HepG2 (cell line): ENCODE measurements around the gene HS3ST5. TPM values are rescaled to one million over a fixed set of nuclear protein-coding genes. Genes with fewer than 3 reads are reported as not detected.

Source experiments
- ATAC-seq: fragments of 200-7000 bp; cut with Tn5 transposase; 3 replicates; pipeline ENCODE4 v1.9.1; 2020; ENCODE audit warnings: mild to moderate bottlenecking, moderate library complexity
- BruUV-seq: library from RNA; stranded (reverse); fragments of 400-500 nt; replicated peaks from 2 replicates; lab custom pipeline; 2021; lab: Mats Ljungman, UMichigan
- CTCF ChIA-PET: fragments of 300-600 bp; formaldehyde crosslinking; extraction: SDS; loops from one replicate; lab custom pipeline; 2021; ENCODE audit warnings: low total read pairs, inconsistent platforms, low intra/inter-chr PET ratio; lab: Yijun Ruan, JAX
- POLR2A ChIA-PET: fragments of 350-600 bp; sonication (Branson Sonifier 250); formaldehyde crosslinking; loops from one replicate; lab custom pipeline; 2020; ENCODE audit warnings: antibody characterized with exemption, inconsistent platforms; lab: Yijun Ruan, JAX
- DNase-seq: peaks from one replicate; pipeline ENCODE4 v3.0.0-alpha.2; 2015; ENCODE audit warnings: low spot score
- FAIRE-seq: peaks from 3 replicates; lab custom pipeline; 2011; peaks lifted over from hg19 to GRCh38; lab: Jason Lieb, UNC
- H2AFZ ChIP-seq: one replicate; pipeline ENCODE4 v1.6.1; 2011; ENCODE audit warnings: low read length, inconsistent platforms
- H3K27ac ChIP-seq: fragments of 300-600 bp; 3 replicates; pipeline ENCODE4 v1.8.0; 2011; ENCODE audit warnings: mixed run types, mild to moderate bottlenecking, mixed read lengths, low read length, inconsistent platforms; ENCODE audit not compliant: insufficient read depth; ENCODE audit errors: extremely low read length
- H3K27me3 ChIP-seq, 2 experiments: fragments of 200-600 bp in 1 of 2; 2 replicates in 1 of 2; 3 replicates in 1 of 2; pipeline versions ENCODE4 v1.6.0 to v1.8.0; 2011; ENCODE audit warnings: low read length in 2 of 2, mild to moderate bottlenecking in 2 of 2, moderate library complexity in 2 of 2, inconsistent platforms in 1 of 2; ENCODE audit not compliant: insufficient read depth in 2 of 2, control insufficient read depth in 1 of 2
- H3K36me3 ChIP-seq, 2 experiments: fragments of 200-600 bp in 1 of 2; replicated peaks in 1 of 2; 2 replicates in 1 of 2; 3 replicates in 1 of 2; pipeline versions ENCODE4 v1.5.1 to v1.8.0; 2011; ENCODE audit warnings: low read length in 2 of 2, inconsistent platforms in 1 of 2; ENCODE audit not compliant: insufficient read depth in 2 of 2, control insufficient read depth in 1 of 2
- H3K4me1 ChIP-seq: 2 replicates; pipeline ENCODE4 v1.5.1; 2012; ENCODE audit warnings: low read length, inconsistent platforms; ENCODE audit not compliant: insufficient read depth
- H3K4me2 ChIP-seq: 2 replicates; pipeline ENCODE4 v1.6.0; 2011; ENCODE audit warnings: low read depth, low read length, inconsistent platforms
- H3K4me3 ChIP-seq, 3 experiments: fragments of 200-600 bp in 1 of 3; sonication (generic), shearing (Covaris generic) in 1 of 3; replicated peaks in 1 of 3; 2 replicates each; pipeline ENCODE4 v1.5.1; 2011 to 2016; ENCODE audit warnings: low read length in 3 of 3, inconsistent platforms in 2 of 3, low read depth in 2 of 3, mild to moderate bottlenecking in 2 of 3, control low read depth in 1 of 3, mixed read lengths in 1 of 3; ENCODE audit not compliant: insufficient read depth in 1 of 3
- H3K79me2 ChIP-seq: one replicate; pipeline ENCODE4 v1.6.1; 2011; ENCODE audit warnings: low read length, inconsistent platforms; ENCODE audit not compliant: insufficient read depth
- H3K9ac ChIP-seq: 2 replicates; pipeline ENCODE4 v1.6.0; 2011; ENCODE audit warnings: mild to moderate bottlenecking, low read depth, low read length, inconsistent platforms; ENCODE audit not compliant: insufficient read depth
- H3K9me3 ChIP-seq: 2 replicates; pipeline ENCODE4 v1.5.1; 2012; ENCODE audit warnings: mild to moderate bottlenecking, low read length
- H4K20me1 ChIP-seq: 2 replicates; pipeline ENCODE4 v1.6.0; 2011; ENCODE audit warnings: inconsistent platforms, mild to moderate bottlenecking, low read length, moderate library complexity; ENCODE audit not compliant: insufficient read depth
- ATF4 ChIP-seq, 2 experiments: fragments of 450-650 bp in 1 of 2; sonication (generic) in 1 of 2; formaldehyde crosslinking; IDR thresholded peaks; 2 replicates each; pipeline versions ENCODE4 v1.5.0 to v1.8.0; 2020 to 2022; ENCODE audit warnings: mild to moderate bottlenecking in 1 of 2, missing genetic modification reagents in 1 of 2
- EHMT2 ChIP-seq: fragments of 200-600 bp; sonication (generic); IDR thresholded peaks from 2 replicates; pipeline ENCODE4 v1.7.0; 2017; ENCODE audit warnings: antibody characterized with exemption, low read depth, low read length, borderline replicate concordance
- FOXP4 ChIP-seq: sonication (generic); formaldehyde crosslinking; IDR thresholded peaks from 2 replicates; pipeline ENCODE4 v1.4.0; 2020; ENCODE audit warnings: missing genetic modification reagents
- IRF2 ChIP-seq: IDR thresholded peaks from 2 replicates; pipeline ENCODE4 v1.6.1; 2018; ENCODE audit warnings: missing genetic modification reagents, missing compliant biosample characterization
- JARID2 ChIP-seq: sonication (generic); formaldehyde crosslinking; IDR thresholded peaks from 2 replicates; pipeline ENCODE4 v1.8.1; 2023; ENCODE audit warnings: missing genetic modification reagents, inconsistent platforms; ENCODE audit not compliant: insufficient replicate concordance
- MBD4 ChIP-seq: IDR thresholded peaks from 2 replicates; pipeline ENCODE4 v1.6.1; 2012; ENCODE audit warnings: low read length, inconsistent platforms, borderline replicate concordance
- MYNN ChIP-seq: sonication (generic); formaldehyde crosslinking; IDR thresholded peaks from 2 replicates; pipeline ENCODE4 v1.4.0; 2020; ENCODE audit warnings: mild to moderate bottlenecking, low read depth, missing genetic modification reagents
- RAD21 ChIP-seq: fragments of 450-650 bp; formaldehyde crosslinking; IDR thresholded peaks from 2 replicates; pipeline ENCODE4 v1.5.0; 2020; ENCODE audit warnings: mild to moderate bottlenecking
- RAD51 ChIP-seq: fragments of 450-650 bp; IDR thresholded peaks from 2 replicates; pipeline ENCODE4 v1.6.1; 2016; ENCODE audit warnings: borderline replicate concordance
- SALL2 ChIP-seq: sonication (generic); formaldehyde crosslinking; IDR thresholded peaks from 2 replicates; pipeline ENCODE4 v1.8.1; 2023; ENCODE audit warnings: mild to moderate bottlenecking, missing genetic modification reagents, inconsistent platforms
- SAP130 ChIP-seq: IDR thresholded peaks from 2 replicates; pipeline ENCODE4 v1.6.1; 2016; ENCODE audit warnings: low read depth
- ZFP90 ChIP-seq: sonication (generic); formaldehyde crosslinking; IDR thresholded peaks from 2 replicates; pipeline ENCODE4 v1.8.0; 2022; ENCODE audit warnings: missing genetic modification reagents, mild to moderate bottlenecking, inconsistent platforms, borderline replicate concordance
- ZHX1 ChIP-seq: sonication (generic); formaldehyde crosslinking; IDR thresholded peaks from 2 replicates; pipeline ENCODE4 v1.8.1; 2022; ENCODE audit warnings: low read depth, mild to moderate bottlenecking, missing genetic modification reagents
- ZNF276 ChIP-seq: sonication (generic); formaldehyde crosslinking; IDR thresholded peaks from 2 replicates; pipeline ENCODE4 v1.4.0; 2020; ENCODE audit warnings: mild to moderate bottlenecking, low read depth, missing genetic modification reagents
- ZNF331 ChIP-seq: sonication (generic); formaldehyde crosslinking; IDR thresholded peaks from 2 replicates; pipeline ENCODE4 v1.4.0; 2020; ENCODE audit warnings: missing genetic modification reagents
- ZNF510 ChIP-seq: sonication (generic); formaldehyde crosslinking; IDR thresholded peaks from 2 replicates; pipeline ENCODE4 v1.4.0; 2020; ENCODE audit warnings: low read depth, mild to moderate bottlenecking, missing genetic modification reagents
- ZNF878 ChIP-seq: sonication (generic); formaldehyde crosslinking; IDR thresholded peaks from 2 replicates; pipeline ENCODE4 v1.8.1; 2023; ENCODE audit warnings: mild to moderate bottlenecking, missing genetic modification reagents, moderate library complexity
- WGBS: methylation state at CpG from one replicate; pipeline ENCODE4 v1.1.6; 2017; ENCODE audit warnings: low lambda C conversion rate; 5-methylcytosine and 5-hydroxymethylcytosine counted together
- in situ Hi-C: cut with HindIII; loops from 2 replicates; pipeline ENCODE4 v1.10.0; 2017; ENCODE audit warnings: low pct_unique_long_range_greater_than_20kb; ENCODE audit not compliant: extremely low pct_ligation_motif_present
- intact Hi-C: fragments of 100-400 bp; cut with micrococcal nuclease; formaldehyde crosslinking; loops from one replicate; pipeline ENCODE4 v1.10.0; 2022; ENCODE audit not compliant: unreplicated experiment
- polyA plus RNA-seq, 8 experiments: library from polyadenylated mRNA; depleted of rRNA in 3 of 8; stranded (reverse) in 7 of 8; unstranded in 1 of 8; fragments of >200 nt; fragmentation: Illumina TruSeq in 4 of 8; extraction: Trizol in 4 of 8; gene quantifications; 2 replicates each; pipeline versions ENCODE4 v1.2.1 to v1.2.3, GENCODE V29; 2011 to 2016; ENCODE audit warnings: low read depth in 4 of 8, missing spikeins in 1 of 8, mixed read lengths in 1 of 8; ENCODE audit not compliant: insufficient read depth in 1 of 8
- total RNA-seq, 5 experiments: library from RNA; depleted of rRNA; stranded (reverse); fragments of >200 nt; fragmentation: Illumina TruSeq; extraction: Trizol; gene quantifications; 2 replicates each; pipeline ENCODE4 v1.2.3, GENCODE V29; 2016; ENCODE audit warnings: low read depth in 1 of 5

HS3ST5 gene
- total and polyA plus RNA-seq, 2 of the 13 experiments (the other 11 are each of a cell fraction or from before 2014, with no cell fraction given) = 1.1 to 1.6 TPM

- Histone ChIP-seq H3K4me2 (no peak overlapping the region), H3K36me3 (no peaks in the 10 kb centered on the region), H3K4me3 (no peak overlapping the region), H3K79me2 (no peaks in the 10 kb centered on the region), H3K4me1 (peaks cover 32% of the 10 kb centered on the region), H4K20me1 (no peaks in the 10 kb centered on the region), H3K27me3 (no peaks in the 10 kb centered on the region), H3K9me3 (no peaks in the 10 kb centered on the region), H3K9ac (no peak overlapping the region), H2AFZ (no peak overlapping the region), H3K27ac (no peak overlapping the region)
- POLR2A ChIA-PET = no interaction called here
- intact Hi-C loops = loop anchor here (5.0 kb wide), 2 partner anchors 108 to 128 kb away; no protein-coding TSS in a partner anchor
- no TSS peak for BruUV-seq
- no peak for TF ChIP-seq RAD51
- TF ChIP-seq SAP130 = no peak
- no peak for TF ChIP-seq ZNF331 (CRISPR knock-in tag)
- no peak for TF ChIP-seq ZNF510 (CRISPR knock-in tag)
- TF ChIP-seq IRF2 = no peak
- no peak for TF ChIP-seq MYNN (CRISPR knock-in tag)
- TF ChIP-seq ATF4 (CRISPR knock-in tag; IDR thresholded peaks at IDR 0.05) = no peak
- TF ChIP-seq SALL2 (CRISPR knock-in tag) = no peak
- no peak for TF ChIP-seq ZFP90 (CRISPR knock-in tag)
- no peak for TF ChIP-seq RAD21 (CRISPR knock-in tag)
- no peak for TF ChIP-seq MBD4
- no peak for TF ChIP-seq ZHX1 (CRISPR knock-in tag)
- no peak for TF ChIP-seq JARID2
- no peak for TF ChIP-seq ZNF276 (CRISPR knock-in tag)
- no peak for TF ChIP-seq ZNF878 (CRISPR knock-in tag)
- TF ChIP-seq FOXP4 (CRISPR knock-in tag) = no peak
- TF ChIP-seq EHMT2 = no peak
- CTCF ChIA-PET = no interaction called here
- ATAC-seq (no peak), DNase-seq (no peak), FAIRE-seq (no peak)
- in situ Hi-C loops = loop anchor here (5.0 kb wide), 1 partner anchor 108 kb away; no protein-coding TSS in a partner anchor
- WGBS = 88% methylated on average over 2 of the region's 2 CpGs
These were observed 68.0 kb downstream of the HS3ST5 start for GRCh38 chr6:114274836-114275235.
